GM12878 (cell line): ENCODE results near the gene COMT. TPM values are rescaled to one million over a fixed set of nuclear protein-coding genes. Genes with fewer than 3 reads are reported as not detected.
A peak's percentile ranks its signal among the peaks of the same experiment; 100 is the strongest.

ENCODE experiments used
- ATAC-seq: fragments of 200-7000 bp; cut with Tn5 transposase; 3 replicates; pipeline ENCODE4 v1.9.1; 2020; ENCODE audit warnings: mild to moderate bottlenecking, moderate library complexity
- BruUV-seq: library from RNA; stranded (reverse); fragments of 400-500 nt; replicated peaks from 2 replicates; lab custom pipeline; 2021; lab: Mats Ljungman, UMichigan
- CTCF ChIA-PET: fragments of 300-600 bp; sonication (Branson Sonifier 250); formaldehyde crosslinking; extraction: SDS; loops from one replicate; lab custom pipeline; 2021; ENCODE audit warnings: inconsistent platforms; lab: Yijun Ruan, JAX
- POLR2A ChIA-PET: fragments of 350-600 bp; formaldehyde crosslinking; extraction: SDS; loops from one replicate; lab custom pipeline; 2021; ENCODE audit warnings: inconsistent platforms; lab: Charles Lee
- RAD21 ChIA-PET: fragments of 300-600 bp; sonication (Branson Sonifier 250); formaldehyde crosslinking; loops from one replicate; lab custom pipeline; 2023; ENCODE audit warnings: antibody characterized with exemption; ENCODE audit not compliant: unreplicated experiment; lab: Charles Lee
- SMC1A ChIA-PET: fragments of 300-600 bp; sonication (Branson Sonifier 250); formaldehyde crosslinking; loops from one replicate; lab custom pipeline; 2023; ENCODE audit not compliant: unreplicated experiment, uncharacterized antibody; lab: Charles Lee
- DNase-seq: peaks from one replicate; pipeline ENCODE4 v3.0.0-alpha.2; 2011; ENCODE audit warnings: low read depth, low spot score
- FAIRE-seq: peaks from 3 replicates; lab custom pipeline; 2011; peaks lifted over from hg19 to GRCh38; lab: Jason Lieb, UNC
- H2AFZ ChIP-seq: 2 replicates; pipeline ENCODE4 v1.6.0; 2011; ENCODE audit warnings: low read depth, low read length, control low read depth; ENCODE audit not compliant: control insufficient read depth
- H3K27ac ChIP-seq: 2 replicates; pipeline ENCODE4 v1.5.1; 2011; ENCODE audit warnings: control low read depth; ENCODE audit not compliant: control insufficient read depth, insufficient read depth
- H3K27me3 ChIP-seq, 2 experiments: replicated peaks in 1 of 2; 2 replicates each; pipeline versions ENCODE4 v1.6.0 to v1.6.1; 2011; ENCODE audit warnings: low read length in 1 of 2; ENCODE audit not compliant: control insufficient read depth in 2 of 2, insufficient read depth in 2 of 2
- H3K36me3 ChIP-seq, 2 experiments: 2 replicates each; pipeline ENCODE4 v1.5.1; 2011; ENCODE audit warnings: low read length in 1 of 2; ENCODE audit not compliant: control insufficient read depth in 2 of 2, insufficient read depth in 2 of 2
- H3K4me1 ChIP-seq: 2 replicates; pipeline ENCODE4 v1.6.1; 2011; ENCODE audit warnings: mild to moderate bottlenecking, low read length, moderate library complexity, mixed read lengths; ENCODE audit not compliant: control insufficient read depth, insufficient read depth
- H3K4me2 ChIP-seq: 2 replicates; pipeline ENCODE4 v1.6.0; 2011; ENCODE audit warnings: control low read depth; ENCODE audit not compliant: control insufficient read depth, insufficient read depth
- H3K4me3 ChIP-seq: fragments of 200-600 bp; sonication (generic); 2 replicates; pipeline ENCODE4 v1.5.1; 2016
- H3K79me2 ChIP-seq: 2 replicates; pipeline ENCODE4 v1.6.0; 2011; ENCODE audit warnings: low read length; ENCODE audit not compliant: control insufficient read depth, insufficient read depth
- H3K9ac ChIP-seq: 2 replicates; pipeline ENCODE4 v1.8.0; 2011; ENCODE audit warnings: low read length, control low read depth, mixed read lengths; ENCODE audit not compliant: control insufficient read depth, insufficient read depth
- H3K9me3 ChIP-seq: replicated peaks from 3 replicates; pipeline ENCODE4 v1.5.1; 2011; ENCODE audit warnings: mild to moderate bottlenecking, low read length; ENCODE audit not compliant: control insufficient read depth, insufficient read depth
- H4K20me1 ChIP-seq: 2 replicates; pipeline ENCODE4 v1.6.0; 2011; ENCODE audit not compliant: control insufficient read depth, insufficient read depth
- CHD2 ChIP-seq: IDR thresholded peaks from 2 replicates; pipeline ENCODE4 v1.6.1; 2011; ENCODE audit warnings: low read depth, low read length, improper control_type of control experiment, borderline replicate concordance
- CHD4 ChIP-seq: fragments of 200-600 bp; sonication (generic); IDR thresholded peaks from 2 replicates; pipeline ENCODE4 v1.6.1; 2016; ENCODE audit warnings: mild to moderate bottlenecking
- CREB1 ChIP-seq: IDR thresholded peaks from 2 replicates; pipeline ENCODE4 v1.6.1; 2012; ENCODE audit warnings: low read depth, mild to moderate bottlenecking, inconsistent platforms
- FOXM1 ChIP-seq: IDR thresholded peaks from 2 replicates; pipeline ENCODE4 v1.6.1; 2012; ENCODE audit warnings: low read depth, mild to moderate bottlenecking, inconsistent platforms, low read length, moderate library complexity
- MYB ChIP-seq: fragments of 150-350 bp; IDR thresholded peaks from 2 replicates; pipeline ENCODE4 v1.6.1; 2014; ENCODE audit warnings: mild to moderate bottlenecking, low read depth, low read length, borderline replicate concordance
- NFXL1 ChIP-seq: fragments of 450-650 bp; IDR thresholded peaks from 2 replicates; pipeline ENCODE4 v1.6.1; 2017; ENCODE audit warnings: antibody characterized with exemption, mild to moderate bottlenecking, borderline replicate concordance
- NR2C2 ChIP-seq: IDR thresholded peaks from 2 replicates; pipeline ENCODE4 v1.6.1; 2011; ENCODE audit warnings: borderline replicate concordance, low read depth; ENCODE audit not compliant: control insufficient read depth, insufficient read length
- RELA ChIP-seq: fragments of 450-650 bp; IDR thresholded peaks from 2 replicates; pipeline ENCODE4 v1.8.0; 2014; ENCODE audit warnings: borderline replicate concordance; ENCODE audit not compliant: partially characterized antibody
- RFX5 ChIP-seq: IDR thresholded peaks from 2 replicates; pipeline ENCODE4 v1.6.1; 2011; ENCODE audit warnings: low read depth, low read length, improper control_type of control experiment
- SMC3 ChIP-seq: IDR thresholded peaks from 2 replicates; pipeline ENCODE4 v1.6.1; 2011; ENCODE audit warnings: low read length, improper control_type of control experiment, borderline replicate concordance
- WRNIP1 ChIP-seq: IDR thresholded peaks from 2 replicates; pipeline ENCODE4 v1.6.1; 2011; ENCODE audit warnings: low read depth, low read length, improper control_type of control experiment, borderline replicate concordance
- ZNF217 ChIP-seq: fragments of 450-650 bp; IDR thresholded peaks from 2 replicates; pipeline ENCODE4 v1.6.1; 2017; ENCODE audit warnings: antibody characterized with exemption, mild to moderate bottlenecking
- ZNF24 ChIP-seq: fragments of 450-650 bp; IDR thresholded peaks from 2 replicates; pipeline ENCODE4 v1.6.1; 2017; ENCODE audit warnings: antibody characterized with exemption, mild to moderate bottlenecking
- ZNF274 ChIP-seq: IDR thresholded peaks from one replicate; pipeline ENCODE4 v1.8.0; 2011; ENCODE audit not compliant: insufficient read length, insufficient read depth
- ZSCAN29 ChIP-seq: fragments of 450-650 bp; IDR thresholded peaks from 2 replicates; pipeline ENCODE4 v1.6.1; 2017; ENCODE audit warnings: mild to moderate bottlenecking, moderate library complexity
- WGBS: methylation state at CpG from one replicate; pipeline ENCODE4 v1.1.6; 2016; ENCODE audit warnings: low lambda C conversion rate; ENCODE audit not compliant: insufficient replicate concordance, insufficient coverage; ENCODE audit errors: missing lambda C conversion rate; 5-methylcytosine and 5-hydroxymethylcytosine counted together
- in situ Hi-C: fragments of 300-500 bp; cut with MboI; formaldehyde crosslinking; loops from 9 replicates; pipeline ENCODE4 v1.14.3; 2018; ENCODE audit warnings: mixed read lengths
- intact Hi-C: fragments of 100-400 bp; cut with micrococcal nuclease; formaldehyde crosslinking; loops from one replicate; pipeline ENCODE4 v1.14.2; 2022; ENCODE audit not compliant: unreplicated experiment
- polyA plus RNA-seq, 11 experiments: library from polyadenylated mRNA; depleted of rRNA in 4 of 11; unstranded in 6 of 11; stranded (reverse) in 5 of 11; fragments of >200 nt; fragmentation: Nextera tagmentation in 4 of 11; fragmentation: Illumina TruSeq in 1 of 11; extraction: Ambion mirVana in 4 of 11; extraction: Trizol in 1 of 11; gene quantifications; 1 replicate in 1 of 11; 2 replicates in 10 of 11; pipeline versions ENCODE4 v1.2.1 to v1.2.3, GENCODE V29; 2011 to 2016; ENCODE audit warnings: inconsistent platforms in 2 of 11, missing spikeins in 2 of 11, low read depth in 1 of 11
- total RNA-seq, 4 experiments: library from RNA; depleted of rRNA in 3 of 4; stranded (reverse); fragments of >200 nt in 3 of 4; fragmentation: Illumina TruSeq in 1 of 4; extraction: Trizol in 1 of 4; gene quantifications; 2 replicates each; pipeline versions ENCODE4 v1.2.1 to v1.2.3, GENCODE V29; 2013 to 2021
- TF ChIP-seq, protein P1 (sequence below): fragments of 450-650 bp; conservative IDR thresholded peaks from 2 replicates; pipeline ENCODE4 v1.6.1; 2017; ENCODE audit warnings: mild to moderate bottlenecking, moderate library complexity

The COMT gene
- total and polyA plus RNA-seq, 10 of the 15 experiments (the other 5 are each of a cell fraction or from before 2014, with no cell fraction given) = 4.5 to 152 (median 66.1) TPM

- no peak for DNase-seq
- Histone ChIP-seq H3K9ac (no peak overlapping the region), H3K4me2 (no peak overlapping the region), H3K36me3 (no peaks in the 10 kb centered on the region; a peak in 1 of 4 replicates), H3K4me3 (no peak overlapping the region), H3K79me2 (no peaks in the 10 kb centered on the region), H2AFZ (no peak overlapping the region), H3K4me1 (no peaks in the 10 kb centered on the region), H3K9me3 (no peaks in the 10 kb centered on the region), H3K27ac (no peak overlapping the region), H4K20me1 (no peaks in the 10 kb centered on the region), H3K27me3 (no peaks in the 10 kb centered on the region)
- RAD21 ChIA-PET = no interaction called here
- in situ Hi-C loops (no loop called here), intact Hi-C loops (no loop called here)
- 64% methylated on average over 16 of the region's 16 CpGs for WGBS
- POLR2A ChIA-PET = no interaction called here
- SMC1A ChIA-PET = no interaction called here
- no peak for ATAC-seq
- TF ChIP-seq MYB (no peak), NFXL1 (no peak), NR2C2 (no peak)
- BruUV-seq = no TSS peak
- CTCF ChIA-PET = interaction anchor here (0.8 kb wide), 1 partner anchor 168 kb away, joined by 3 read pairs; no protein-coding TSS in a partner anchor
- no peak for FAIRE-seq
These were observed 42.6 kb upstream of the COMT start for GRCh38 chr22:19898831-19899567.

DNA sequence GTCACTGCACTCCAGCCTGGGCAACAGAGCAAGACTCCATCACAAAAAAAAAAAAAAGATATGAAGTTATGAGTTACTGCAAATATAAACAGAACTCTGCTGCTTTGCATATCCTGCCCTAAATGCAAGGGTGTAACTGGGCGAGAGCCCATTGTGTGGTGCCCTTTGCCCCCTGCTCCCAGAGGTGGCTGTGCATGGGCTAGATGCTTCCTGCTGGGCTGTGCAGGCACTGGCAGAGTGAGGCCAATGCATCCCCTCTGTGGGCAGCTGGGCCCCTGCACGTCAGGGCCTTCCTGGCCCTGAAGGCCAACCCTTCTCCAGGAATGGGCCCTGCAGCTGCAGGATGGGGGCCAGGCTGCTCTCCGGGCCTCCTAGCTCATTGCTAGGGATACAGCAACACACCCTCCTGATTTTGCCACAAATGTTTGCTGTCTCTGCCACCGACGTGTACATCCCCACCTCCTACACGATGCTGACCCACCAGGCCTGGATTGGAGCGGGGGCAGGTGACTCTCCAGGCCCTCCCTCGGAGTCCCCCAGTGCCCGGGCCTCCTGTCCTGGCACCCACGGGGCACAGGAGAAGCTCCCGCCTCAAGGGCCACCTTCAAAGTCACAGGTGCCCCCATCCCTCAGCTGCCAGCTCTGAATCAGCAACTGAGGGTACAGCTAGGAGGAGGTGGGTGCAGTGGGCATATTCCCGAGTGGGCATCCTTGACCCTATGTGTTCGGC, 40.7 kb upstream of the COMT start:
- FAIRE-seq (no peak), DNase-seq (no peak), ATAC-seq (peak; percentile 34; the same call in 2 of the 3 replicates)
- H3K79me2 ChIP-seq = no peaks in the 10 kb centered on the region
- H3K9ac ChIP-seq = no peak overlapping the region
- ChIA-PET SMC1A (no interaction called here), CTCF (interaction anchor here (1.5 to 1.6 kb wide), 2 partner anchors 10 to 170 kb away, joined by 4 to 5 read pairs; no protein-coding TSS in a partner anchor), POLR2A (interaction anchor here (0.7 kb wide), 1 partner anchor 27 kb away, joined by 3 read pairs; no protein-coding TSS in a partner anchor), RAD21 (no interaction called here)
- no peaks in the 10 kb centered on the region; a peak in 1 of 4 replicates for H3K36me3 ChIP-seq
- BruUV-seq = no TSS peak
- no peak overlapping the region for H3K4me2 ChIP-seq
- H3K4me1 ChIP-seq = no peaks in the 10 kb centered on the region
- no peak overlapping the region for H2AFZ ChIP-seq
- no peak overlapping the region for H3K27ac ChIP-seq
- 61% methylated on average over 13 of the region's 13 CpGs for WGBS
- intact Hi-C loops (no loop called here), in situ Hi-C loops (no loop called here)
- no peaks in the 10 kb centered on the region for H3K9me3 ChIP-seq
- H3K27me3 ChIP-seq = no peaks in the 10 kb centered on the region
- H4K20me1 ChIP-seq = no peaks in the 10 kb centered on the region
- H3K4me3 ChIP-seq = no peak overlapping the region
- TF ChIP-seq CREB1 = no peak
- TF ChIP-seq, protein P1, sequence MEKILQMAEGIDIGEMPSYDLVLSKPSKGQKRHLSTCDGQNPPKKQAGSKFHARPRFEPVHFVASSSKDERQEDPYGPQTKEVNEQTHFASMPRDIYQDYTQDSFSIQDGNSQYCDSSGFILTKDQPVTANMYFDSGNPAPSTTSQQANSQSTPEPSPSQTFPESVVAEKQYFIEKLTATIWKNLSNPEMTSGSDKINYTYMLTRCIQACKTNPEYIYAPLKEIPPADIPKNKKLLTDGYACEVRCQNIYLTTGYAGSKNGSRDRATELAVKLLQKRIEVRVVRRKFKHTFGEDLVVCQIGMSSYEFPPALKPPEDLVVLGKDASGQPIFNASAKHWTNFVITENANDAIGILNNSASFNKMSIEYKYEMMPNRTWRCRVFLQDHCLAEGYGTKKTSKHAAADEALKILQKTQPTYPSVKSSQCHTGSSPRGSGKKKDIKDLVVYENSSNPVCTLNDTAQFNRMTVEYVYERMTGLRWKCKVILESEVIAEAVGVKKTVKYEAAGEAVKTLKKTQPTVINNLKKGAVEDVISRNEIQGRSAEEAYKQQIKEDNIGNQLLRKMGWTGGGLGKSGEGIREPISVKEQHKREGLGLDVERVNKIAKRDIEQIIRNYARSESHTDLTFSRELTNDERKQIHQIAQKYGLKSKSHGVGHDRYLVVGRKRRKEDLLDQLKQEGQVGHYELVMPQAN = no peak
- TF ChIP-seq CHD2 = no peak
- TF ChIP-seq WRNIP1 = no peak
- TF ChIP-seq SMC3 = no peak
- TF ChIP-seq FOXM1 = no peak
- TF ChIP-seq ZNF274 = no peak
- TF ChIP-seq ZSCAN29 = no peak
- no peak for TF ChIP-seq CHD4
- TF ChIP-seq ZNF24 = no peak
- no peak for TF ChIP-seq RELA
- TF ChIP-seq RFX5 = no peak
- TF ChIP-seq ZNF217 = no peak
